Measurements from ENCODE around the gene ADAMTS9. TPM values are rescaled to one million over a fixed set of nuclear protein-coding genes. Genes with fewer than 3 reads are reported as not detected.

Gene ADAMTS9
- total RNA-seq, 1 experiment from 2014 or later = 2.4 TPM

DNA sequence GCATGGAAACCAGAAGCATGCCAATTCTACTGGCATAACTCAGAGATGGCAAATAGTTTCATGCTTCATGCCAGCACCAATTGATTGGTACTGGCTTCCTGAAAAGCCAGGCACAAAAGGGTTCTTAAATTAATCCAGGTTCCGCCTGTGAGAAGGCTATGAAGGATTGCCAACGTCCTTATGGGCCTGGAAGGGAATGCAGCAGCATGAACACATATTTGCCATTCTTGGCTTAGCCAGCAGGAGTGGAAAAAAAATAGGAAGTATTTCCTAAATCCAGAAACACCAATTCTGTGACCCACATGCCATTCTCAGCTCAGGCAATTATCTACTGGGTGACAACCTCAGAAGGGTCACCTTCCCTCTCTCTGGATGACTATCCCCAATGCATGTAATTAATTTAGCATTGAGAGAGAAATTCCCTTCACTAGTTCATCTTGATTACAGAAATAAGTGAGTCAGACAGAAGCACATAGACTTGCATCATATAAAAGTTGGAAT lies 36.0 kb downstream of the ADAMTS9 start:
- DNase-seq (ENCODE audit: low read depth) = no peak

DNA sequence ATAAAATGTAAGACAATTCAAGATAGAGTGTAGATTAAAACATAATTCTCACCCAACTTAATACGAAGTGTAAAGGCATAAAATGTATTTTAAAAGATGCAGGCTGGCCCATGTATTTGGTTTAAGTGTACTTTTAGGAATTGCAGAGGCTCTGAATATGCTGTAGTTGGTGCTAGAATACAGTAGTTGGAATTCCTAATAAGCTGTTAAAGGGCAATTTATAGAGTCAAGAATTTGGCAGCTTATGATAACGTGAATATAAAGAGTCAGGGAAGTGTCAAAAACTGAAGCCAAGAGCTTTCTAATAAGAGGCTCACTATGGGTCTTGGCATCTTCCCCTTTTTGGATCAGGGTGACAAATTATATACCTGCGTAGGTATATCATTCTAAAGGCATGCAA lies 36.5 kb downstream of the ADAMTS9 start:
- no peak for DNase-seq (ENCODE audit: low read depth)

DNA sequence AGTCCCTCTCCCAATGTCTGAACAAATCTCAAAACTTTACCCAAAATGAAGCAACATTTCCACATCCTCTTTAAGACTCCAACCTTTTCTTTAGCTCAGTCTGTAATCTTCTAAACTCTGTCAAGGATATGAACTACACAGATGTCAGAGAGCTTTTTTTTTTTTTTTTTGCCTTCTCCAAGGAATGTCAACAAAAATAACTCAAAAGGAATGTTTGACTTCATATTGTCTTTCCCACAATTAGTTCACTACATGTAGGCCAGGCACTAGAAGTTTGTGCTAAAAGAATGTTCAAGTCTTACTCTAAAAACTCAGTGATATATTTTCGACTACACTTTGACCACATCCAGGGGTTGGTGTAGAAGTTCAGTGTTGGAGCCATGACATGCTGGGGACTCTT lies 37.1 kb downstream of the ADAMTS9 start:
- no peak for DNase-seq (ENCODE audit: low read depth)

DNA sequence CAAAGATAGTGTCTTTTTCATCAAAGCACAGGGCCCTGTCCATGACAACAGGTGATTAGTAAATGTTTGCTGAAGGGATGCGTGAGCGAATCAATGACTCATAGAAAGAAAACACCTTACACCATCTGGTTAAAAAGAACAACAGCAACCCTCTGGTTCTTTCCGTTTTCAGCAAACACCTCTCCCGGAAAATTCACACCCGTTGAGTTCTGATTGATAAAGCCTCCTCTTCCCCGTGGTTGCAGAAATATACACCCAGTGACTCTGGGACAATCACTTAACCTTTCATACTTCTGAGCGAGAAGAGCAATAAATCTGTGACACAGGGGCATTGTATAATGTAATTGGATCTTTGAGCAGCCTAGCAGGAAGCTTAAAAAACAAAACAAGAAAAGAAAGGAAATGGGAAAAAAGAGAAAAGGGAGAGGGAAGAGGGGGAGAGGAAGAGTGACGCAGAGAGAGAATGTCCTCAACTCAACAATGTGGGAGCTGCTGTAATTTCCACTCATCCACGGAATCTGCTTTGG lies 37.6 kb downstream of the ADAMTS9 start:
- no peak for DNase-seq (ENCODE audit: low read depth)

DNA sequence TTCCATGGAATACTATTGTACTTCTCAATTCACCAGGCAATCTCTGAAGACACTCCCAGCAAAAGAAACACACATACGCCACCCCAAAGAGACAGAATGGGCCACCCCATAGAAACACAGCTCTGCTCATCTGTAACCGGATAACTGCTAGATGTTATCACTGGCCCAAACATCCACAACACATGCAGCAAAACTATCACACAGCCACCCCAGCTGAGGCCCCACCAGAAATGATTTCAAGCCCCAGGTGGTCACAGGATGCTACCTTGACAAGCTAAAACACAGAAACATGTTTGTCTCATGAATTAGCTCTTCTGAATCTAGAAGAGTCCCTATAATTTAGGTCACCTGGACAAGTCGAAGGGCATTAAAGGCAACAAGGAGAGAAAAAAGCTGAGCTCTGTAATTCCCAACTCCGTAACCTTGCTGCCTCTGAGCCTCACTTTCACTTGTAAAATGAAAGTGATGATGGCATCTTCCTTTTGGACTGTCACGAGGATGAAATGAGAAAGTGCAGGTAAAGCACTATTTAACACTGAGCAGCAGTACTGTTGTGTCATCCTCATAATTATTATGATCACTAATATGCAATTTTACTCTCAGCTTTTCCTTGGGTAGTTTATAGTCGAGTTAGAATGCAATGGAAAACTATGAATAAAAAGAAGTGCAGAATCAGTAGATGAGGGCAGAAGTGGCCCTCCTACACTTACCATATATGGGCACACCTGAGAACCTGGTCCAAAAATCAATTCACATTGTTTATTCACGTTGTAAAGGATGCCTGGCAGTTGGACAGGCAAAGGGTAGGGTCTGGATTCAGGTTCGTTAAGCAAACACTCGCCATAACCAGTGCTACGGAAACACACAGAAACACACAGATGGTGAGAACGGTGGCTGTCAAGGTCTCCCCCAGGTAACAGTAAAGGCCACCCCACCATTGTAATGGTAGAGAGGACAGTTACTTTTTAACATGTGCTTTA lies 38.6 kb downstream of the ADAMTS9 start:
- no peak for DNase-seq (ENCODE audit: low read depth)

DNA sequence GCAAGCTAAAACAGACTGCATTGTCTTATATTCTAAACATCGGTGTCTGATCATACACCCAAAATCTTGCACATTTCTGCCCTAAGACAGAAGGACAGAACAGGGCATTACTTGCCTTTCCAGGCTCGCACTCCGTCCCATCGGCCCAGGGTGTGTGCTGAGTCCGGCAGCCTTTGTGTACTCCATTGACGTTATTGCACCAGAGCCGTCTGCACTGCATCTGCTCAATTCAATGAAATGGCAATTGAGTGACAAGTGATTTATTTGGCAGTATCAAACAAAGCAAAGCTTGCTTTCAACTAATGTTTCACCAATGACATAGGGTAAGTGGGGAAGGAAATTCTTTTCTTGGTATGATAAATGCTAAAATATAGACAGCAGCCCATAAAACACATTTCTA lies 40.0 kb downstream of the ADAMTS9 start:
- DNase-seq (ENCODE audit: low read depth) = no peak

DNA sequence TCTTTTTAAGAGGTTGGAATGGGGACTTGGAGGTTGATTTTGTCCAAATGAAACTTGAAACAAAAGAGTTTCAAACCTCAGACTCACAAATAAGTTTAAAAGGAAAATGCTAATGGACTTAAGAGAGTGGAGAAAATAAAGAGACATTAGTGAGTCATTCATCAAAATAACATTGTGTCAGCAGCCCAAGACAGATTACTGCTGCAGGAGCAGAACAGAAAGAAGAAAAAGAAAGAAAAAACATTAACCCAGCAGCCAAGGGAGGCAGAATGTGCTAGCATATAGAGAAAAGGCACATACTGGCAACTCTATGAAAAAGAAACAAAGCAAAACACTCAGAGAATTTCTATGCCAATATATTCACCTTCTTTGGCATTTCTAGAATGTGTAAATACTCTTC lies 42.6 kb downstream of the ADAMTS9 start:
- no peak for DNase-seq (ENCODE audit: low read depth)

DNA sequence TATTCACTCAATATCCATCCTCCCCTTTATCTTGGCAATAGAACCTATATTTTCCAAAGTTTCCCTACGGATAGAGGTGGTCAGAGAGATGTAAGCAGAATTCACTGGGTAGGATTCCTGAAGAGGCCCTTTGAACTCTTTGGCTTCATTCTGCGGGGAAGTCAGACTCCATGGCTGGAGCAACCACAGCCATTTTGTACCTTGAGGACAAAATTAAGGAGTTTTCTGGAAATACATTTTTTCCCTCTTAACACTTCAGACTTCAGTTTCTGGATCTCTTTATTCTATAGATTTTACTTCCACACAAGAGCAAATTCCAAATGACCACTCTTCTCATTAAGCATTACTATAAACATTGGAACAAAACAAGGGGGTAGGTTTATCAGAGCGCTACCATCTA lies 43.3 kb downstream of the ADAMTS9 start:
- DNase-seq (ENCODE audit: low read depth) = no peak

DNA sequence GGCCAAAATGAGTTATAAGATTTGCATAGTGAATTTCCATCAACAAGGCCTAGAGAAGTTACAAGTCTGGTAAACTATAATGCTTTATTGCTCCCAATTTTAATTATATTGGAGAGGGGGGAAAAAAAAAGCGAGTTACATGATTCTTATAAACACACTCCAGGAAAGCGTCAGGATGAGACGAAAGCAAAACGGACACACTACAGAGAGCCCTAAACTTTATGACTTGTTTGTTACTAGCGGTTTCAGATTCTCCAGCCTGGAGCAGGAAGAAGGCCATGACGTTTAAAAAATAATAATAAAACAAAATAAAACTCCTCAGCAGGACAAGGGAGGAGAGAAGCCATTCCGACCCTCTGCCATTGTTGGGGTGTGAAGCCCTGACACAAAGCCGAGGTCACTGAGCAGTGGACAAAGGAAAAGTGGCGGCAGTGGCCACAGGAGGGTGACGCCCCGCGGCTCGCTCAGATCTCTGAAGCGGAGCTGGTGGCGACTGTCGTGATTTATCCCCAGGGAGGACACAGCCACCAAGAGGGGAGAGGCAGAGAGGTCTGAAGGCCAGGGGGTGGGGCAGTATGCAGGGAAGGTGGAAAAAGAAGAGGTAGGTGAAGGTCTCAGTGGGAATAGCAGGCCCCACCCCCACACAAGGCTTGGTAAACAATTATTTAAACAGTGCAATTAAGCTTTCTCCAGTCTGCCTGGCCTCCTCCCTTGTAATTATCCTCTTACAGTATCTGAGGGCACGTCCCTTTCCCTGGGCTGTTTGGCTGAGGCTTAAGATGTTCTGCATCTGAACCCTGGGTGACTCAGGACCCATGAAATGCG lies 45.3 kb downstream of the ADAMTS9 start:
- no peak for DNase-seq (ENCODE audit: low read depth)

DNA sequence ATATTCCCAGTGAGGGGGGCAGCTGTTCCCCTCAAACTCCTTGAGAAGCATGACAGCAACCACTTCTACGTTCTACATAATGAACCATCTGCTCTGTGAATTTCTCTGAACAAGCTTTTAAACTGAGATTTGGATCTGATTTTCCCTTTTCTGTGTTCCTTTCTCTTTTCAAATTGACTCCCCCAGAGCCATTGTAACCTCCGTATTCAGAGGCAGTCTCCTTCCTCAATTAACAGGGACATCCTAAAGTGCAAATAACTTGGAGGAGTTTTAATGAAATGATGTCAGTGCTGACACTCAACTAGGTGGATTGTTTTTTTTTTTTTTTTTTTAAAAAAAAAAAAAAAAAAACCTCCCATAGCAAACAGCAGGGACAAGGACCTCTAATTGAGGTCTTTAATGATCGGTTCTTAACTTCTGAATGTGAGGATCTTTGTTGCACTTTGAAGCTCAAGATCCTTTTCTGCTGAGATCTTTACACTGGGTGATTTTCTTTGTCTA lies 48.8 kb downstream of the ADAMTS9 start:
- no peak for DNase-seq (ENCODE audit: low read depth)

DNA sequence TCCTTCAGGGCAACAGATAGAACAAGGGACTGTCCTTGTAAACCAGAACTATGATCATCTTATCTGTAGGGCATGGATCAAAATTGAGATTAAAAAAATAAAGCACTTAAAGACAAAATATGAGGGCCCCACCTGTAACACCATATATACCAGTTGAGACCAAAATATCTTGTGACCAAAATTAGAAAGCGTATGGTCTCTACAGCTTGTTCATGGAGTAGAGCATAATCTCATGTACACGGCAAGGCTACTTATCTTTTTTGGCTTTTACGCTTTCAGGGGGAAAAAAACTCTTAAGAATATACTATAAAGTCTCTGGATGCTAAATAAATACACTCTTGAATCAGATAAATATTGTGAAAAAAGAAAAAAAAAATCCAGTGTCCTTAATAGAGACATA lies 49.3 kb downstream of the ADAMTS9 start:
- no peak for DNase-seq (ENCODE audit: low read depth)

DNA sequence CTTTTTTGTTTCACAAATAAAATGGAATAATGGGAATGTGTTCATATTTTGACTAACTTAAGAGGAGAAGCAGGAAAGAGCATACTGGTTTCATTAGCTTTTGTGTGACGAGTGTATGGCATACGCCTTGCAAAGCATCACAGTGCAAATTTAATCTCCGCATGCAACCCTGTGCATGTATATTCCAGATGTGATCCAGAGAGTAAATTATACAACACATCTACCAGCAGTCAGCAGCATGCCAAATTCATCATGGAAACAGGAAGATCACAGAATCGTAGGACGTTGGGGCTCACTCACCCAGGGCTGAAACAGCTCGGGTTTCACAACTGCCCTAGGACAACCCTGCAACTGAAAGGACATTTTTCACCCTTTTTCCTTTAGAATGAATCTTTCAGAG lies 53.4 kb downstream of the ADAMTS9 start:
- no peak for DNase-seq (ENCODE audit: low read depth)

DNA sequence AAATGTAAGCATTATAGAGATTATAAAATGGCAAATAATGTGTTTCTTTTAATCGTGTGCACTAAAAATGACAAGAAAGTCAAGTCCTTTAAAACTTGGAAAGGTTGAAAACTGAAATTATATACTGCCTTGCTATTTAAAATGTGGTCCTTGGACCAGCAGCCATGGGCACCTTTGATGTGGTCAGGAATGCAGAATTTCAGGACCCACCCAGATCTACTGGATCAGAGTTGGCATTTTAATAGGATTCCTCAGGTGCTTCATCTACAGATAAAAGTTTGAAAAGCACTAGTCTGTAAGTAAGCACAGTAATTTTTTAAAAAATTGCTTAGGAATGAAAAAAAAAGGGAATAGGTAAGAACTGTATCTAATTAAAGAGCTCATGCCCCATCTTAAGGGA lies 55.8 kb downstream of the ADAMTS9 start:
- DNase-seq (ENCODE audit: low read depth) = no peak

DNA sequence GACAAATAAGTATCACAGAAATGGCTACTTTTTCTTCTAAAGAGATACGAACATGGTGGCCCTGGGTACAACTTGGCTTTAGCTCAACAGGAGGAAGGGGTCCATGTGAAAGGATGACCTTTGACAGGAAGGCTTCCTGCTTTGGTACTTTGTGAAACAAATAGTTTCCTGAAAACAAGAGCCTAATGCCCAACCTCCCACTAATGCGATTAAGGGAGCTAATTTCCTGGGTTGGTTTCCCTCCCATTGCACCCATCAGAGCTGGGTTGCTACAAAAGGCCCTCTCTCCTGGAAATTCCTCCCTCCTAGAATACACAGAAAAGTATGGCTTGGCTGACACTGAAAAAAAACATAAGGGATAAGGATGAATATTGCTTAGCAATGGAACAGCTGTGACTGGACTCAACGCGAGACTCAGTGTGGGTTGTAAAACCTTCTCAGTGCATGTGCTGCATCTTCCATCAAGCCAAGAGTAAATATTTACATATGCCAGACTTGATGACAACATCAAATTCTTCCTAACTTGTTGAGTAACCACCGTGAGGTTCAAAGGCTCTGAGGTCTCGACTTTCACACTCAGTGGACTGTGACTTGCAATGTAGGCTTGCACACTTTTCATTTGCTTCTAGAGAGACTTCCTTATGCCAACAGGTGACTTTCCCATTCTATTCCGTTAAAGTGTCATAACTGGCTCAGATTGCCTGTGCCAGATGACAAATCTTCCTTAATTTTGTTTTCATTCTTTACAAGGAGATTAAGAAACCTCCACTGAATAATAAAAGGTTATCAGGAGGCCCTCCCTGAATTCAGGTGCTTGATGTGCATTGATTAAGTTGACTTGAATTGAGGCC lies 60.1 kb downstream of the ADAMTS9 start:
- DNase-seq (ENCODE audit: low read depth) = no peak

DNA sequence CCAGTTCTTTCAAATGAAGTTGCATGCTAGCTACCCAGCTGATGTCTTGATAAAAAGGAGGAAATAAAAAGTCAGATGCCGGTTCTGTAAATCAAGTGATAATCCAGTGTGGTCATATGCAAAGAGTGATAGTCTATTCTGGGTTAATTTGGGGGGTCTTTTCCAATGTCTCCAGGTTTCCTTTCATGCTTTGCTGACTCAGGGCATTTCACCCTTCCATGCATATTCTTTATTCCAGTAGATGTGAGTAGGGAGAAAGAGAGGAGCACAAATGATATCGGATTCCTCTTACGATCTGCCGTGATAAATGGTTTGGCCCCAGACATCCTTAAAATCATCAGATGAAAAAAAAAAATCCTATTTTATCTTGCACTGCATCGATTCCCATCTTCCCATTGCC lies 60.8 kb downstream of the ADAMTS9 start:
- DNase-seq (ENCODE audit: low read depth) = no peak

DNA sequence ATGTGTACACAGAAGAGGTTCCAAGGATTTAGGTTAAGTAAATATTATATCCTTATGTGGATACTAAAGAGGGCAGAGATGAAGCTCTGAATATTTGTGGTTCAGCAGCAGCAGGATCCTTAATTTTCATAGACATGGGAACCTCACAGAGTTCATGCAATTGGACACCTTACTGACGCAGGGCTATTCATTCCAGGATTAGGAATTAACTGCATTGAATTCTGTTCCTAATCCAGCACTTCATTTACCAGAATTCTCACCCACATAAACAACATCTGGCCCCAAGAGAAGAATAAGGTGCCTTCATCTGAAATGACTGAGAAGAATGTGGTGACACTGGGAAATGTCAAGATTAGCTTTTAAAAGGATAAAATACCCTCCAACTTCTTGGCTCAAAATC lies 62.4 kb downstream of the ADAMTS9 start:
- DNase-seq (ENCODE audit: low read depth) = no peak

DNA sequence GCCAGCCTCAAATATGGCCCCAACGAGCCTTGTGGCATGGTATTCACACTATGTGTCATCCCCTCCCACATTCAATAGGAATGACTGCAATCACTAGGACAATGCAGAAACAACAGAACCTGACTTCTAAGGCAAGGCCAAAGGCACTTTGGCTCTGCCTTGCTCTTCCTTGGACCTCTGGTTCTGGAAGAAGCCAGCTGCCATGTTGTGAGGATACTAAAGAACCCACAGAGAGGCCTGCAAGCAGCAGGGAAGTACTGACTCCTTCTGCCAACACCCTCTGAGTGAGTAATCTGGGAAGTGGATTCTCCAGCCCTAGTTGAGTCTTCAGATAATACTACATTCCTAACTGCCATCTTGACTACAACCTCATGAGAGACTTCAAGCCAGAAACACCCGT lies 64.7 kb downstream of the ADAMTS9 start:
- no peak for DNase-seq (ENCODE audit: low read depth)

DNA sequence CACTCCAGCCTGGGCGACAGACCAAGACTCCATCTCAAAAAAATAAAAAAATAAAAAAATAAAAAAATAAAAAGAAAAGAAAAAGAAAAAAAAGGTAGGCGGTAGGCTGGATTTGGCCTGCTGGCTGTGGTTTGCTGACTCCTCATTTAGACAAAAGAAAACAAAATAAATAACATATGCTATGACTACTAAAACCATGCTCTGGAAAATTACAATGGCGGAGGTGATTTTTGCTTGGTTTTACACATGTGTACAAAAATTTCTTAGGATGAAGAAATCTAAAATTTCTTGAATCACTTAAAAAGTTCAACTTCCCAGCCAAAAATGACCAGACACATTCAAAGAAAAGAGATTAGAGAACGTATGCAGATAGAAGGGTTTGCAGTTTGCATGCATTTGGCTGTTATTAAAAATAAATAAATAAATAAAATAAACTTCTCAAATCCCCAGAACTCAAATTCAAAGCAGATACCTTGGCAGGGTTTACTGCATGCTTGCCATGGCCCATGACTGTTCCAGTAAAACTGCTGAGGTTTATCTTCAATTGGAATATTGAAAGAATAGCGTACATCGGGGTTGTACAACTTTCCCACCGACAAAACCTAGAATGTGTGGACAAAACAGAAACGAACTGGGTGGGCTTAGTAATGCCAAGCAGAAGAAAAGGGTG lies 65.9 kb downstream of the ADAMTS9 start:
- no peak for DNase-seq (ENCODE audit: low read depth)

DNA sequence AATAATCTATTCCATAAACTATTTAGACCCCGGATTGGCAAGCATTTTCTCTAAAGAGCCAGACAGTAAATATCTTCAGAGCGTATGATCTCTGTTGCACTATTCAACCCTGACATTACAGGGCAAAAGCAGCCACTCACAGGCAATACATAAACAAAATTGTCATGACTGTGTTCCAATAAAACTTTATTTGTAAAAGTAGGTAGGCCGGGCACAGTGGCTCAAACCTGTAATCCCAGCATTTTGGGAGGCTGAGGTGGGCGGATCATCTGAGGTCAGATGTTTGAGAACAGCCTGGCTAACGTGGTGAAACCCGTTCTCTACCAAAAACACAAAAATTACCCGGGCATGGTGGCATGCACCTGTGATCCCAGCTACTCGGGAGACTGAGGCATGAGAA lies 66.5 kb downstream of the ADAMTS9 start:
- DNase-seq (ENCODE audit: low read depth) = no peak

DNA sequence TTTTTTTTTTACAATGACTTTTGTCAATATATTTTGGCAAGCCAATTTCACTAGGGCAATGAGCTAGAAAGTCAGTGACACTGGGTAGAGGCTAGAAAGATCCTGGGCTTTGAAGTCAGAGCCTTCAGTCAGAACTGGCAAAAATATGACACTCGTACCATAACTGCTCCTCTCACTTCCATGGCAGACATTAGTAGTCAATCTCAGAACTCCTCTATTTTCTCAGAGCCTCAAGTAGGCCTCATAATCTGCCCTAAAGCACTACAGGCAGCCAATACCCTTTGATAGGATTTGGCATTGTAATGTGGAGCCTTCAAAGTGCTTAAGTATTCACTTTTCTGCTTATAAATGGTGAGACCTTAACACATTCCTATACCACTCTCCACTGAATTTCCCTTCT lies 67.8 kb downstream of the ADAMTS9 start:
- no peak for DNase-seq (ENCODE audit: low read depth)

DNA sequence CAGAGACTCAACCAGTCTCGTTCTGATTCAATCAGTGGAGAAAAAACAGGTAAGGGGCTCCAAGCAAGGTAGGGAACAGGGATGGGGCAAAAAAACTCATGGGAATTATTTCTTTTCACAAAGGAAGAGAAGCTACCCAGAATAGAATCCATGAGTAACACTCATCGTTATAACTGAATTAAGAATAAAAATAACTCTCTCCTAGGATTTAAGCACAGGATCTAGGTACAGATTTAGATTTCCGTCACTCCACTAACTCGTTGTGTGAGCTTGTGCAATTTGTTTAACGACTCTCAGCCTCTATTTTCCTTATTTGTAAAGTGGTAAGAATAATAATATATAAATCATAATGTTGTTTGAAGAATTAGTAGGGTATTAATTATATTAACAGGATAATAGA lies 68.6 kb downstream of the ADAMTS9 start:
- no peak for DNase-seq (ENCODE audit: low read depth)
